ENCODE data around the gene KLF16.

The KLF16 gene

DNA sequence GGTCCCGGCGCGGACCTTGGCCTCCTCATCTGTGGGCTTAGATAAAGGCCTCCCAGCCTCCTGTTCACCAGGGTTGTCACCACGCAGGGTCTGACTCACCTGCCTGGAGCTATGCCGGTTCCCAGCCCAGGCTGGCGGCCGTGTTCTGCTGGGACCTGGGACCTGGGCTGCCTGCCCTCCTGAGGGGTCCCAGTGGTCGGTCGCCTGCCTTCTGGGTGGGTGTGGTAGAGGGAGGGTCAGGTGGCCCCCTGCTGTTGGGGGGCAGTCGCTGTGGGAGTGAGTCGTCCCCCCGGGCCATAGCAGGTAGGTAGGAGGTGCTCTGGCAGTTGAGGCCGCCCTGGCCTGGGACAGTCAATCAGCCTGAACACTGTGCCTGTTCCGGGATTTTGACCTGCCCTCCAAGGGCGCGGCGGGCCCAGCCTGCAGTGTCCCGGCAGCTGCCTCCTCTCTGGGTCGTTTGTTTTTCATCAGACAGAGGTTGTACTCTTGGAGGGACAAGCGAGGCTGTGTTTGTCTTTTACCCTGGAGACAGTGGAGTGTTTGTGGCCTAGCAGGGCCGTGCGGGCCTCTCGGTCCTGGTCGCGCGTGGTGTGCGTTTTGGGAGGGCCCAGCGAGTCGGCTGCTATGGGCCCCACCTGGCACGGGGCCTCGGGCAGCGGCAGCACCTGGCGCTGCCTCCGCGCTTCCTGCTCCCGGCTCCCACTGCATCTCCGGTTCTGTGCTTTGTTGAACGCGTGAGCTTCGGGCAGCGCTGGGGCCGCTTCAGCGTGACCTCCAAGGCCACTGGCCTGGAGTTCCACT, 44.4 kb upstream of the KLF16 start:
- no peak overlapping the region for H3K4me3 ChIP-seq (replicated peaks in 1 of 2; ENCODE audit: low read depth in 2 of 2, low read length in 2 of 2)
- TF ChIP-seq, protein P1, sequence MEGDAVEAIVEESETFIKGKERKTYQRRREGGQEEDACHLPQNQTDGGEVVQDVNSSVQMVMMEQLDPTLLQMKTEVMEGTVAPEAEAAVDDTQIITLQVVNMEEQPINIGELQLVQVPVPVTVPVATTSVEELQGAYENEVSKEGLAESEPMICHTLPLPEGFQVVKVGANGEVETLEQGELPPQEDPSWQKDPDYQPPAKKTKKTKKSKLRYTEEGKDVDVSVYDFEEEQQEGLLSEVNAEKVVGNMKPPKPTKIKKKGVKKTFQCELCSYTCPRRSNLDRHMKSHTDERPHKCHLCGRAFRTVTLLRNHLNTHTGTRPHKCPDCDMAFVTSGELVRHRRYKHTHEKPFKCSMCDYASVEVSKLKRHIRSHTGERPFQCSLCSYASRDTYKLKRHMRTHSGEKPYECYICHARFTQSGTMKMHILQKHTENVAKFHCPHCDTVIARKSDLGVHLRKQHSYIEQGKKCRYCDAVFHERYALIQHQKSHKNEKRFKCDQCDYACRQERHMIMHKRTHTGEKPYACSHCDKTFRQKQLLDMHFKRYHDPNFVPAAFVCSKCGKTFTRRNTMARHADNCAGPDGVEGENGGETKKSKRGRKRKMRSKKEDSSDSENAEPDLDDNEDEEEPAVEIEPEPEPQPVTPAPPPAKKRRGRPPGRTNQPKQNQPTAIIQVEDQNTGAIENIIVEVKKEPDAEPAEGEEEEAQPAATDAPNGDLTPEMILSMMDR (IDR thresholded peaks at IDR 0.05; ENCODE audit: low read depth, low read length) = no peak
- no peak for DNase-seq (ENCODE audit: low read depth in 2 of 2)

DNA sequence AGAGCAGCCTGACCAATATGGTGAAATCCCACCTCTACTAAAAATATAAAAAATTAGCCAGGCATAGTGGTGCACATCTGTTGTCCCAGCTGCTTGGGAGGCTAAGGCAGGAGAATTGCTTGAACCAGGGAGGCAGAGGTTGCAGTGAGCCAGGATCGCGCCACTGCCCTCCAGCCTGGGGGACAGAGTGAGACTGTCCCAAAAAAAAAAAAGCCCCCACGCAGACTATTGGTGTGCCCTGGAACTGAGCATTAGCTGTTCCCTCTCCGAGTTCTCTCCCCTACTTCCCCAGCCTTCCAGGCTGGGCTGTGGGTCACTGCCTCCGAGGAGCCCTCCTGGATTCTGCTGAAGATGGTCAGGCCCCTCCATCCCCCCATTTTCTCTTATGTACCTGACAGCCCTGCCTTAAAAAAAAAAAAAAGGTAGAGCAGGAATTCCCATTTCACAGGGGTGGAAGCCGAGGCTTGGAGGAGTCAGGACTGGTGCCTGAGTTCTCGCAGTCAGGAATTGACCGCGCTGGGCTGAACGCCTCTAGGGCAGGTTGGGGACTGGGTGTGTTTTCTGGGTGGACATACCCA, 43.7 kb upstream of the KLF16 start:
- no peak for DNase-seq (ENCODE audit: low read depth in 2 of 2)
- TF ChIP-seq, protein P1 (IDR thresholded peaks at IDR 0.05; ENCODE audit: low read depth, low read length) = no peak
- H3K4me3 ChIP-seq (replicated peaks in 1 of 2; ENCODE audit: low read depth in 2 of 2, low read length in 2 of 2) = no peak overlapping the region

DNA sequence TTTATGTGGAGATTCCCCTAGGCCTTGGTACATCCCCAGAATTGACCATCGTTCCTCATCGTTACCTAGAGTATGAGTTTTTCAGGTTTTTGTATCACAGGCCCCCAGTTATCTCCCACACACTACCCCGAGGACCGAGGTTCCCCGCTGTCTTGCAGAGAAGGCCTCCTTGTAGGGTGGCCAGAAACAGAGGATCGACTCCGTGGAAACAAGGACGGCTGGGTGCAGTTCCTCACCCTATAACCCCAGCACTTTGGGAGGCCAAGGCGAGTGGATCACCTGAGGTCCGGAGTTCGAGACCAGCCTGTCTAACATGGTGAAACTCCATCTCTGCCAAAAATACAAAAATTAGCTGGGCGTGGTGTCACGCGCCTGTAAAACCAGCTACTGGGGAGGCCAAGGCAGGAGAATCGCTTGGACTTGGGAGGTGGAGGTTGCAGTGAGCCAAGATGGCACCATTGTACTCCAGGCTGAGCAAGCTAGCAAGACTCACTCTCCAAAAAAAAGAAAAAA, 42.5 kb upstream of the KLF16 start:
- TF ChIP-seq, protein P1 (IDR thresholded peaks at IDR 0.05; ENCODE audit: low read depth, low read length) = no peak
- no peak for DNase-seq (ENCODE audit: low read depth in 2 of 2)
- H3K4me3 ChIP-seq (replicated peaks in 1 of 2; ENCODE audit: low read depth in 2 of 2, low read length in 2 of 2) = peak overlapping the region; percentile 73 to 79

DNA sequence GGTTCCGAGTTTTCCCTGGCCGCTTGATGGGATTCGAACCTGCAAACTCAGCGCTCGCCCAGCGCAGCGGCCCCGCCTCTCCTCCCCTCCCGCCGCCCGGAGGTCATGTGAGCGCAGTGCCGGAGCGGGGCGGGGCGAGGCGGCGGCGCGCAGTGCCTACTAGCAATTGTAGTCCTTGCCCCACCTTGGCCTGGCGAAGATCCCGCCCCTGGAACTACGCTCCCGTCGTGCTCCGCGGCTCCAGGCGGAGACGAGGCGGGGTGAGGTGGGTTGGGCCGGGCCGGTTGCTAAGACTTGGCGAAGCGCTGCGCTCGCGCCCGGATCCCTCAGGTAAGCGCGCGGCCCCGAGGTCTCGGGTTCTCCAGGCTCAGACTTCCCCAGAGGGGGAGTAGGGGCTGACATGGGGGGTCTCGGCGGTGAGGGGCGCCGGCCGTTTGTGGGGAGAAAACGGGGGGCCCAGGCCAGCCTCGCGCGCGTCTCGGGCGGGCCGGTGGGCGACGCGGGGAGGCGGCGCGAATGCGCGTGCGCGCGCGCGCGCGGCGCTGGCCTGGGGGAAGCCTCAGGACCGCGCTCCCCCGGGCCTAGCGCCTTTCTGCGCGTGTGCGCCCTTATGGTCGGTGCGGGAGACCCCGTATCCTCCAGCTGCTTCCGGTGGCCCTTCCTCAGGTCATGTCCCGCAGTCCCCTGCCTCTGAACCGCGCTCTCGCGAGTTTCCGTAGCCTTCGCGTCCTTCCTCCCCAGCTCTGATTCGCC, 41.9 kb upstream of the KLF16 start, which contains the start of the genes ADAT3 and SCAMP4:
TSS of gene ADAT3 (plus strand) at position 290 of the 753 bp plus-strand sequence. CDS start 6,649 bp downstream, outside the sequence.
TSS of gene SCAMP4 (plus strand) at position 290 of the 753 bp plus-strand sequence. CDS start 9,621 bp downstream, outside the sequence.
- TF ChIP-seq, protein P1 (IDR thresholded peaks at IDR 0.05; ENCODE audit: low read depth, low read length) = no peak

DNA sequence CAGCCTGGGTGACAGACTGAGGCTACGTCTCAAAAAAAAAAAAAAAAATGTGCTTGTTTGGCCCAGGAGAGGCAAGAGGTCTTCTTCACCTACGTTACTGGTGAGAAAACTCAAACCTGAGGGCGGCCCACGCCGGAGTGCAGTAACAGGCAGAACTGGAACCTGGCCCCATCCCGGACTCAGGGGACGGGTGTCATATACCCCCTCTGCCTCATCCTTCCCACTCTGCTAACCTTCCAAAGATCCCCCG, 41.4 kb upstream of the KLF16 start:
- no peak for DNase-seq (ENCODE audit: low read depth in 2 of 2)
- TF ChIP-seq, protein P1 (IDR thresholded peaks at IDR 0.05; ENCODE audit: low read depth, low read length) = no peak
- H3K4me3 ChIP-seq (replicated peaks in 1 of 2; ENCODE audit: low read depth in 2 of 2, low read length in 2 of 2) = no peak overlapping the region

More for the DNA sequence above, 41.9 kb upstream of the KLF16 start, which contains the start of the genes ADAT3 and SCAMP4:
- peak within 1 kb of the TSS; percentile 73 to 79 for H3K4me3 ChIP-seq (replicated peaks in 1 of 2; ENCODE audit: low read depth in 2 of 2, low read length in 2 of 2)
- peak; percentile 99 for DNase-seq (ENCODE audit: low read depth in 2 of 2)

DNA sequence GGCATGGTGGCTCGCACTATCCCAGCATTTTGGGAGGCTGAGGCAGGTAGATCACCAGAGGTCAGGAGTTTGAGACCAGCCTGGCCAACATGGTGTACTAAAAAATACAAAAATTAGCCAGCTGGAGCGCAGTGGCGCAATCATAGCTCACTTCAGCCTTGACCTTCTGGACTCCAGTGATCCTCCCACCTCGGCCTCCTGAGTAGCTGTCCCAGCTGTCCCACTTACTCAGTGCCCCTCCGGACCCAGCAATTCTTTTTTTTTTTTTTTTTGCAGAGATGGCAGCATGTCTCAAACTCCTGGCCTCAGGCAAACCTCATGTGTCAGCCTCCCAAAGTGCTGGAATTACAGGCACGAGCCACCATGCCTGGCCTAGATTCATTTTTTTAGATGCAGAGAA, 39.5 kb upstream of the KLF16 start:
- DNase-seq (ENCODE audit: low read depth in 2 of 2) = no peak
- TF ChIP-seq, protein P1 (IDR thresholded peaks at IDR 0.05; ENCODE audit: low read depth, low read length) = no peak
- H3K4me3 ChIP-seq (replicated peaks in 1 of 2; ENCODE audit: low read depth in 2 of 2, low read length in 2 of 2) = no peak overlapping the region

All from cardiac fibroblast (primary cell).